Gastrocnemius medialis (tissue), 4 donors: ENCODE measurements around the gene PLEKHA4.

ENCODE experiments used
- POLR2A ChIP-seq, 2 donors: fragments of 450-650 bp; IDR thresholded peaks; one replicate each; pipeline ENCODE4 v1.6.1; 2017; ENCODE audit warnings: antibody characterized with exemption in 2 of 2, mild to moderate bottlenecking in 2 of 2, moderate library complexity in 2 of 2
- TF ChIP-seq, protein P1 (sequence below), 5 experiments: fragments of 450-650 bp in 3 of 5; fragments of 200-600 bp in 2 of 5; sonication (generic) in 2 of 5; IDR thresholded peaks in 4 of 5; conservative IDR thresholded peaks in 1 of 5; 1 replicate in 4 of 5; 2 replicates in 1 of 5; pipeline ENCODE4 v1.5.1; 2016 to 2019; ENCODE audit warnings: antibody characterized with exemption in 5 of 5, mild to moderate bottlenecking in 3 of 5, moderate library complexity in 3 of 5

DNA sequence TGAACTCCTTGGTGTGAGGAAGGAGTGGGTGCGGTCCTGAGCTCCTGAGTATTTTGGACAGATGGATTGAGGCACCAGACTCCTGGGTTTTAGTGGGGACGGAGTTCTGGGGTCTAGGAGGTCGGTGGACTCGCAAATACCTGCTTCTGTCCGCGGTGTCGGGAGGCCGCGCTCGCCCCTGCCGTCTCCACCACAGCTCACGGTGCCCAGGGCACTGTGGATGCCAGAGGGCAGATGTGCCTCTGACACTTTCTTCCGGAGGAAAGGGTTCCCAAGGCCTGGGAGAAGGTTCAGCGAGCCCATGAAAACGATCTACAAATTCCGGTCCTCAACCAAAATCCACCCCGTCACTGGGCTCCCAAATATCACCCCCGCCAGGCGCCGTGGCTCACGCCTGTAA lies 26.8 kb upstream of the PLEKHA4 start:
- TF ChIP-seq, protein P1, sequence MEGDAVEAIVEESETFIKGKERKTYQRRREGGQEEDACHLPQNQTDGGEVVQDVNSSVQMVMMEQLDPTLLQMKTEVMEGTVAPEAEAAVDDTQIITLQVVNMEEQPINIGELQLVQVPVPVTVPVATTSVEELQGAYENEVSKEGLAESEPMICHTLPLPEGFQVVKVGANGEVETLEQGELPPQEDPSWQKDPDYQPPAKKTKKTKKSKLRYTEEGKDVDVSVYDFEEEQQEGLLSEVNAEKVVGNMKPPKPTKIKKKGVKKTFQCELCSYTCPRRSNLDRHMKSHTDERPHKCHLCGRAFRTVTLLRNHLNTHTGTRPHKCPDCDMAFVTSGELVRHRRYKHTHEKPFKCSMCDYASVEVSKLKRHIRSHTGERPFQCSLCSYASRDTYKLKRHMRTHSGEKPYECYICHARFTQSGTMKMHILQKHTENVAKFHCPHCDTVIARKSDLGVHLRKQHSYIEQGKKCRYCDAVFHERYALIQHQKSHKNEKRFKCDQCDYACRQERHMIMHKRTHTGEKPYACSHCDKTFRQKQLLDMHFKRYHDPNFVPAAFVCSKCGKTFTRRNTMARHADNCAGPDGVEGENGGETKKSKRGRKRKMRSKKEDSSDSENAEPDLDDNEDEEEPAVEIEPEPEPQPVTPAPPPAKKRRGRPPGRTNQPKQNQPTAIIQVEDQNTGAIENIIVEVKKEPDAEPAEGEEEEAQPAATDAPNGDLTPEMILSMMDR (IDR thresholded peaks at IDR 0.05 in 4 of 5, conservative IDR thresholded peaks at IDR 0.05 in 1 of 5): no peak
- TF ChIP-seq POLR2A (IDR thresholded peaks at IDR 0.05): no peak
